Activated naive CD4-positive, alpha-beta T cell treated with anti-CD3 and anti-CD28 coated beads for 36 hours (primary cell): ENCODE data around the gene MS4A15. TPM values are rescaled to one million over a fixed set of nuclear protein-coding genes. Genes with fewer than 3 reads are reported as not detected.
"Not testable (repeated sequence)": the region's sequence is repeated elsewhere in the genome, so short reads cannot be mapped to it uniquely, and the experiment has no call there.

Experiments used
- CTCF ChIA-PET: fragments of 350-600 bp; sonication (Branson Sonifier 250); formaldehyde crosslinking; loops from one replicate; lab custom pipeline; 2021; ENCODE audit warnings: antibody characterized with exemption; lab: Charles Lee
- DNase-seq: peaks from one replicate; pipeline ENCODE4 v3.0.0-alpha.2; 2020
- H3K27ac Mint-ChIP-seq: one replicate; pipeline ENCODE4 v1.8.0; 2021; ENCODE audit warnings: mild to moderate bottlenecking, mixed read lengths
- H3K27me3 Mint-ChIP-seq: one replicate; pipeline ENCODE4 v1.8.0; 2021; ENCODE audit warnings: low read depth, mixed read lengths
- H3K36me3 Mint-ChIP-seq: one replicate; pipeline ENCODE4 v1.8.0; 2021; ENCODE audit warnings: low read depth, mixed read lengths
- H3K4me1 Mint-ChIP-seq: one replicate; pipeline ENCODE4 v1.8.0; 2021; ENCODE audit warnings: low read depth, mixed read lengths
- H3K4me3 Mint-ChIP-seq: one replicate; pipeline ENCODE4 v1.8.0; 2021; ENCODE audit warnings: mild to moderate bottlenecking, moderate library complexity, mixed read lengths
- H3K9me3 Mint-ChIP-seq: one replicate; pipeline ENCODE4 v1.8.0; 2021; ENCODE audit warnings: mixed read lengths
- intact Hi-C: fragments of 100-400 bp; cut with micrococcal nuclease; formaldehyde crosslinking; loops from one replicate; pipeline ENCODE4 v1.15.1; 2023
- total RNA-seq, 2 experiments: library from RNA; stranded (reverse); gene quantifications; one replicate each; pipeline ENCODE4 v1.2.3, GENCODE V29; 2021

Gene MS4A15
- total RNA-seq, 2 experiments from 2014 or later: not detected

GRCh38 chr11:60739114-60739513 lies 17.6 kb upstream of the MS4A15 start:
- H3K9me3 Mint-ChIP-seq: no peaks in the 10 kb centered on the region
- H3K27ac Mint-ChIP-seq: no peak overlapping the region
- no peaks in the 10 kb centered on the region for H3K4me1 Mint-ChIP-seq
- no peak for DNase-seq
- CTCF ChIA-PET: interaction anchor here (0.8 kb wide), 1 partner anchor 24 kb away, joined by 3 read pairs; no protein-coding TSS in a partner anchor
- H3K36me3 Mint-ChIP-seq: no peaks in the 10 kb centered on the region
- H3K27me3 Mint-ChIP-seq: peaks cover 1% of the 10 kb centered on the region
- H3K4me3 Mint-ChIP-seq: no peak overlapping the region
- intact Hi-C loops: no loop called here

DNA sequence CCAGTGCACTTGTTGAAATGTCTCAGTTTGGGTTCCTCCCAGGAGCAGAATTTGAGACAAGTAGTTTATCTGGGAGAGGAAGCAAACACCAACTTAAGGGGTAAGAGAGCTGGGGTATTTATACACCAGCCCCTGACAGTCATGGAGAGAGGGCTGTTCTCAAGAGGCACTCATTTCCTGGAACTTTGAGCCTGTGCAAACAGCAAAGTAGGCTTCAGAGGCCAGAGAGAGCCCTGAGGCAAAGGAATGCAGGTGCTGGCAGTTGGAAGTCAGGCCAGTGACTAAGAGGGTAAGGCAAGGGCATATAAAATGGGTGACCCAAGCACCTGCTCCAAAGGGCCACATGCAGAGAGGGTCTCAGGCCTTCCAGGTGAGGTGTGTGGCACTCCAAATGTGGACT lies 16.1 kb upstream of the MS4A15 start:
- Mint-ChIP-seq H3K4me1 (no peaks in the 10 kb centered on the region), H3K4me3 (no peak overlapping the region), H3K27ac (no peak overlapping the region), H3K9me3 (no peaks in the 10 kb centered on the region), H3K36me3 (no peaks in the 10 kb centered on the region), H3K27me3 (peaks cover 6% of the 10 kb centered on the region)
- DNase-seq: no peak
- CTCF ChIA-PET: no interaction called here
- intact Hi-C loops: no loop called here

GRCh38 chr11:60741421-60741820 lies 15.2 kb upstream of the MS4A15 start:
- Mint-ChIP-seq H3K27ac (no peak overlapping the region), H3K4me3 (no peak overlapping the region), H3K4me1 (no peaks in the 10 kb centered on the region), H3K27me3 (peaks cover 6% of the 10 kb centered on the region), H3K36me3 (no peaks in the 10 kb centered on the region), H3K9me3 (no peaks in the 10 kb centered on the region)
- DNase-seq: no peak
- intact Hi-C loops: no loop called here
- CTCF ChIA-PET: interaction anchor here (0.6 to 1.0 kb wide), 2 partner anchors 15 to 875 kb away, joined by 3 read pairs; partner anchors contain the start of gene MS4A15

- no peak overlapping the region for H3K4me3 Mint-ChIP-seq
- CTCF ChIA-PET: no interaction called here
- peaks cover 6% of the 10 kb centered on the region for H3K27me3 Mint-ChIP-seq
- H3K36me3 Mint-ChIP-seq: no peaks in the 10 kb centered on the region
- no peak overlapping the region for H3K27ac Mint-ChIP-seq
- peaks cover 2% of the 10 kb centered on the region for H3K9me3 Mint-ChIP-seq
- no peak for DNase-seq
- no peaks in the 10 kb centered on the region for H3K4me1 Mint-ChIP-seq
- intact Hi-C loops: no loop called here
Measured at GRCh38 chr11:60743058-60743457, 13.6 kb upstream of the MS4A15 start.

- intact Hi-C loops: no loop called here
- peaks cover 2% of the 10 kb centered on the region for H3K9me3 Mint-ChIP-seq
- H3K36me3 Mint-ChIP-seq: no peaks in the 10 kb centered on the region
- no peak for DNase-seq
- H3K4me1 Mint-ChIP-seq: no peaks in the 10 kb centered on the region
- no peak overlapping the region for H3K4me3 Mint-ChIP-seq
- CTCF ChIA-PET: no interaction called here
- no peak overlapping the region for H3K27ac Mint-ChIP-seq
- H3K27me3 Mint-ChIP-seq: peaks cover 6% of the 10 kb centered on the region
Measured at GRCh38 chr11:60744114-60744513, 12.6 kb upstream of the MS4A15 start.

GRCh38 chr11:60747359-60747873 lies 9.3 kb upstream of the MS4A15 start:
- CTCF ChIA-PET: no interaction called here
- Mint-ChIP-seq H3K4me3 (no peak overlapping the region), H3K9me3 (peaks cover 2% of the 10 kb centered on the region), H3K27me3 (peaks cover 17% of the 10 kb centered on the region), H3K27ac (no peak overlapping the region), H3K36me3 (no peaks in the 10 kb centered on the region), H3K4me1 (no peaks in the 10 kb centered on the region)
- DNase-seq: no peak
- intact Hi-C loops: no loop called here

DNA sequence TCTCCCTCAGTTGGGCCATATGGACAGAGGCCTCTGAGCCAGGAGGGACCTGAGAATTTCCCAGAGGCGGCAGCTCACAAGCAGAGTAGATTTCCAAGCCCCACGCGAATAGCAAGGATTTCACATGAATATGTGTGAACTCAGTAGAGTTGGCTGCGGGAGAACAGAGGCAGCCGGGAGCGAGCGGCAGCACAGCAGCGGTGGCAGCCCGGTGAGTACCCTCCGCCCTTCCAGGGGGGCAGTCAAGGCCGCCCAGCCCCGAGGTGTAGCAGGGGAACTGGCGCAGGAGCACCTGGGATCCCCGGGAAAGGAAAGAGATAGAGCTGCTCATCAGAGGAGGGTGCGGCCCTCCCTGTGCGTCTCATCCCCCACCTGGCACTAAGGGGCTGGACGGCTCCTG lies 8.4 kb upstream of the MS4A15 start:
- peaks cover 2% of the 10 kb centered on the region for H3K9me3 Mint-ChIP-seq

DNA sequence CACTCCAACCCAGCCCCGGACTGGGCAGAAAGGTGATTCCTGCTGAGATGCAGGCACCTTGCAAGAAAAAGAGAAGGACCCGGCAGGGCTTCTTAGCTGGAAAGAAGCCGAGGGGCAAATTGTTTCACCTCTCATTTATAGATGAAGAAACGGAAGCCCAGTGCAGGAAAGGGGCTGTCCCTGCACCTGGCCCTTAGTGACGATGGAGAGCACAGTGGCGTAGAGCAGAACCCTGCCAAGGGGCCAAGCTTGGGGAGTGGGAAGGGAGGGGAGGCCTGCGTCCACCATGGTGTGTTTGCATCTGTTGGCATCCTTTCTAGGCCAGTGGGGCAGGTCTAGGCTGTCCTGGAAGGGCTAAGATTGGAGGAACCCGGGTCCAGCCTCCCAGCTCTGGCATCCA lies 7.8 kb upstream of the MS4A15 start:
- CTCF ChIA-PET: interaction anchor here (0.7 kb wide), 1 partner anchor 17 kb away, joined by 3 read pairs; no protein-coding TSS in a partner anchor
- DNase-seq: no peak
- Mint-ChIP-seq H3K36me3 (no peaks in the 10 kb centered on the region), H3K27me3 (peaks cover 22% of the 10 kb centered on the region), H3K27ac (no peak overlapping the region), H3K4me3 (no peak overlapping the region), H3K4me1 (no peaks in the 10 kb centered on the region), H3K9me3 (peaks cover 2% of the 10 kb centered on the region)
- intact Hi-C loops: no loop called here

More for the DNA sequence above, 8.4 kb upstream of the MS4A15 start:
- CTCF ChIA-PET: no interaction called here
- Mint-ChIP-seq H3K4me1 (no peaks in the 10 kb centered on the region), H3K27ac (no peak overlapping the region), H3K4me3 (no peak overlapping the region), H3K27me3 (peaks cover 21% of the 10 kb centered on the region), H3K36me3 (no peaks in the 10 kb centered on the region)
- intact Hi-C loops: no loop called here
- no peak for DNase-seq

DNA sequence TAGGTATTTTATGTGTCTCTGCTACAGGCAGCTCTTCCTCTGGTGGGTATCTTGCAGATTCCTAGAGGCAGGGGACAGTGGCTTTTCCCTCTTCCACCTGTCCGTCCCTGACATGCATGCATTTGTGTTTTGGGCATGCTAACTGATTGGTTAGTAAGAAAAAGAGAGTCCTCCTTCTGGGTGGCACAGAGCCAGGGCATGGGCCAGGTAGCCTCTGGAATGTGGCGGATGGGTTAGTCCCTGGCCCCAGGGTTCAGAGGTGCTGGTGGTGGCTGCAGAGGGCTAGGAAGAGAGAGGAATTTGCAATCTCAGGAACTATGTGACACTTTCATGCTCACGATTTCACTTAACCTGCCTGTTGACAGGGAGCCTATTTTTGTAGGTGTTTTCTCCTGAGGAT lies 5.8 kb upstream of the MS4A15 start:
- intact Hi-C loops: no loop called here
- no peak for DNase-seq
- CTCF ChIA-PET: no interaction called here
- no peak overlapping the region for H3K4me3 Mint-ChIP-seq
- no peaks in the 10 kb centered on the region for H3K4me1 Mint-ChIP-seq
- no peaks in the 10 kb centered on the region for H3K36me3 Mint-ChIP-seq
- H3K27me3 Mint-ChIP-seq: peaks cover 16% of the 10 kb centered on the region
- peaks cover 2% of the 10 kb centered on the region for H3K9me3 Mint-ChIP-seq
- H3K27ac Mint-ChIP-seq: no peak overlapping the region

DNA sequence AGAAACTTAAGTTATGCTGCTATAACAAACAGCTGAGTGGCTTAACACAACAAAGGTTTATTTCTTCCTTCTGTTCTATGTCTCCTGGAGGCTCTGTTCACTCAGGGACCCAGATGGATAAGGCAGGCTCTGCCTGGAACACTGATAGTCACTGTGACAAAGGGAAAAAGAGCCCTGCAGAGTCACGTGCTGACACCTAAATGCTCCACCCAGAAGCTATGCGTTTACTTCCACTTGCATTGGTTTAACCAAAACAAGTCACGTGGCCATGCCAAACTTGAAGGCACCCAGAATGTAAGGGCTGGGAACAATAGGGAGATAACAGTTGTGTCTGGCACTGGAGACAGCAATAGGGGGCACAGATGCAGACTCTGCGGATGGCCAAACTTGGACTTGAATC lies 3.4 kb upstream of the MS4A15 start:
- H3K27ac Mint-ChIP-seq: no peak overlapping the region
- peaks cover 19% of the 10 kb centered on the region for H3K27me3 Mint-ChIP-seq
- no peaks in the 10 kb centered on the region for H3K36me3 Mint-ChIP-seq
- CTCF ChIA-PET: interaction anchor here (2.0 kb wide), 1 partner anchor 10 kb away, joined by 8 read pairs; no protein-coding TSS in a partner anchor
- H3K4me3 Mint-ChIP-seq: no peak overlapping the region
- intact Hi-C loops: no loop called here
- no peaks in the 10 kb centered on the region for H3K9me3 Mint-ChIP-seq
- DNase-seq: no peak
- H3K4me1 Mint-ChIP-seq: no peaks in the 10 kb centered on the region

GRCh38 chr11:60754887-60755286 lies 1.8 kb upstream of the MS4A15 start:
- intact Hi-C loops: no loop called here
- no peak overlapping the region for H3K4me3 Mint-ChIP-seq
- no peak for DNase-seq
- peaks cover 23% of the 10 kb centered on the region for H3K27me3 Mint-ChIP-seq
- no peak overlapping the region for H3K27ac Mint-ChIP-seq
- H3K36me3 Mint-ChIP-seq: no peaks in the 10 kb centered on the region
- no peaks in the 10 kb centered on the region for H3K4me1 Mint-ChIP-seq
- CTCF ChIA-PET: no interaction called here
- no peaks in the 10 kb centered on the region for H3K9me3 Mint-ChIP-seq

GRCh38 chr11:60757231-60757800 lies 649 bp downstream of the MS4A15 start:
- H3K27me3 Mint-ChIP-seq: peaks cover 20% of the 10 kb centered on the region
- no peaks in the 10 kb centered on the region for H3K36me3 Mint-ChIP-seq
- no peak overlapping the region for H3K27ac Mint-ChIP-seq
- H3K4me1 Mint-ChIP-seq: no peaks in the 10 kb centered on the region
- DNase-seq: no peak
- intact Hi-C loops: loop anchor here (2.0 kb wide), 2 partner anchors 57 to 493 kb away; no protein-coding TSS in a partner anchor
- H3K4me3 Mint-ChIP-seq: no peak overlapping the region
- no peaks in the 10 kb centered on the region for H3K9me3 Mint-ChIP-seq
- CTCF ChIA-PET: interaction anchor here (0.9 to 1.7 kb wide), 5 partner anchors 11 to 394 kb away, joined by 3 to 7 read pairs (median 5); no protein-coding TSS in a partner anchor

- H3K27ac Mint-ChIP-seq, DNase-seq, H3K9me3 Mint-ChIP-seq, intact Hi-C loops, H3K36me3 Mint-ChIP-seq, H3K4me1 Mint-ChIP-seq, H3K4me3 Mint-ChIP-seq: not testable (repeated sequence)
- CTCF ChIA-PET: interaction anchor here (0.6 kb wide), 1 partner anchor 957 kb away, joined by 8 read pairs; no protein-coding TSS in a partner anchor
- H3K27me3 Mint-ChIP-seq: peaks cover 14% of the 10 kb centered on the region
Measured at GRCh38 chr11:60758671-60759070, 2.0 kb downstream of the MS4A15 start.
